Motor neuron (in vitro differentiated cells): ENCODE measurements around the gene FN3KRP. TPM values are rescaled to one million over a fixed set of nuclear protein-coding genes. Genes with fewer than 3 reads are reported as not detected.

Experiments
- ATAC-seq, 8 experiments: fragments of 200-7000 bp; cut with Tn5 transposase; replicated peaks in 6 of 8; 2 replicates each; pipeline ENCODE4 v1.8.0; 2021; ENCODE audit warnings: mild to moderate bottlenecking in 8 of 8, moderate library complexity in 8 of 8
- H3K27ac ChIP-seq, 2 donors: fragments of 250-450 bp; sonication (Bioruptor Pico); 2 replicates each; pipeline ENCODE4 v1.9.0; 2021; ENCODE audit warnings: antibody characterized with exemption in 2 of 2, mild to moderate bottlenecking in 2 of 2, moderate library complexity in 1 of 2
- H3K4me1 ChIP-seq, 2 donors: fragments of 250-450 bp; sonication (Bioruptor Pico); replicated peaks in 1 of 2; 2 replicates each; pipeline ENCODE4 v1.6.1; 2021; ENCODE audit warnings: antibody characterized with exemption in 2 of 2, mild to moderate bottlenecking in 2 of 2, moderate library complexity in 1 of 2
- H3K4me3 ChIP-seq, 5 donors: fragments of 250-450 bp; sonication (Bioruptor Pico); 2 replicates each; pipeline ENCODE4 v1.9.0; 2021; ENCODE audit warnings: antibody characterized with exemption in 5 of 5, mild to moderate bottlenecking in 5 of 5, moderate library complexity in 4 of 5
- WGBS, 10 experiments: fragments of 450-650 bp; shearing (Covaris generic); methylation state at CpG; one replicate each; pipeline ENCODE4 v1.0.0; 2022; 5-methylcytosine and 5-hydroxymethylcytosine counted together
- in situ Hi-C, 9 experiments: fragments of 400-800 bp; cut with MboI; loops; one replicate each; pipeline ENCODE4 v1.15.0; 2021; ENCODE audit warnings: low sequenced_read_pairs in 9 of 9, low pct_unique_long_range_greater_than_20kb in 2 of 9; ENCODE audit not compliant: unreplicated experiment in 9 of 9
- total RNA-seq, 8 experiments: library from RNA; unstranded; fragments of 300-600 nt; gene quantifications; 2 replicates each; pipeline versions ENCODE4 v1.2.3 to v1.2.4, GENCODE V29; 2022

FN3KRP gene
- total RNA-seq, result 10 to 100 TPM; 11.9 to 27.7 (median 17.6) TPM

GRCh38 chr17:82716203-82717010 lies at the start of gene FN3KRP:
FN3KRP (plus strand) TSS chr17:82716706; CDS start chr17:82716756, 50 bp downstream.
- Histone ChIP-seq H3K4me3 (peak within 1 kb of the TSS; percentile 54 to 91 (median 84)), H3K4me1 (peaks cover 8 to 9% of the 10 kb centered on the region in 2 donors), H3K27ac (peak within 1 kb of the TSS in 1 of 2 donors; percentile 19)
- peak; percentile 83 to 93 (median 90) for ATAC-seq
- in situ Hi-C loops, result no loop called here
- 0 to 3% methylated on average over 6 to 7 of the region's 75 CpGs; no CpG with 5 or more reads in 8 of the 10 experiments for WGBS, 10 experiments

- H3K27ac ChIP-seq, result no peak overlapping the region
- in situ Hi-C loops, result loop anchor here in 2 of 9 experiments (10.0 to 25.0 kb wide), 2 partner anchors 95 to 108 kb away; partner anchors contain the start of gene TBCD (in 1 of the 2)
These were observed 49.4 kb upstream of the FN3KRP start for GRCh38 chr17:82666931-82667667.

GRCh38 chr17:82667668-82668000 lies 48.9 kb upstream of the FN3KRP start:
- no peak overlapping the region for H3K4me3 ChIP-seq
- in situ Hi-C loops, result loop anchor here in 2 of 9 experiments (10.0 to 25.0 kb wide), 2 partner anchors 95 to 107 kb away; partner anchors contain the start of gene TBCD (in 1 of the 2)
- WGBS, 10 experiments, result 80 to 100% (median 90%) methylated on average over 1 to 4 of the region's 15 CpGs; no CpG with 5 or more reads in 5 of the 10 experiments
- H3K4me1 ChIP-seq, result peaks cover 12 to 14% of the 10 kb centered on the region in 2 donors
- H3K27ac ChIP-seq, result no peak overlapping the region
- ATAC-seq, result no peak

More at GRCh38 chr17:82666931-82667667, 49.4 kb upstream of the FN3KRP start:
- Histone ChIP-seq H3K4me1 (peaks cover 12 to 14% of the 10 kb centered on the region in 2 donors), H3K4me3 (no peak overlapping the region)
- no peak for ATAC-seq
- WGBS, 10 experiments, result 40 to 93% (median 77%) methylated on average over 1 to 9 of the region's 28 CpGs; no CpG with 5 or more reads in 5 of the 10 experiments

GRCh38 chr17:82668024-82668630 lies 48.4 kb upstream of the FN3KRP start:
- in situ Hi-C loops, result loop anchor here in 2 of 9 experiments (10.0 to 25.0 kb wide), 2 partner anchors 94 to 107 kb away; partner anchors contain the start of gene TBCD (in 1 of the 2)
- no peak overlapping the region for H3K27ac ChIP-seq
- peak in 1 of 8 experiments; percentile 41 for ATAC-seq
- peaks cover 12 to 14% of the 10 kb centered on the region in 2 donors for H3K4me1 ChIP-seq
- no peak overlapping the region for H3K4me3 ChIP-seq
- 20 to 83% (median 82%) methylated on average over 1 to 2 of the region's 16 CpGs; no CpG with 5 or more reads in 7 of the 10 experiments for WGBS, 10 experiments

DNA sequence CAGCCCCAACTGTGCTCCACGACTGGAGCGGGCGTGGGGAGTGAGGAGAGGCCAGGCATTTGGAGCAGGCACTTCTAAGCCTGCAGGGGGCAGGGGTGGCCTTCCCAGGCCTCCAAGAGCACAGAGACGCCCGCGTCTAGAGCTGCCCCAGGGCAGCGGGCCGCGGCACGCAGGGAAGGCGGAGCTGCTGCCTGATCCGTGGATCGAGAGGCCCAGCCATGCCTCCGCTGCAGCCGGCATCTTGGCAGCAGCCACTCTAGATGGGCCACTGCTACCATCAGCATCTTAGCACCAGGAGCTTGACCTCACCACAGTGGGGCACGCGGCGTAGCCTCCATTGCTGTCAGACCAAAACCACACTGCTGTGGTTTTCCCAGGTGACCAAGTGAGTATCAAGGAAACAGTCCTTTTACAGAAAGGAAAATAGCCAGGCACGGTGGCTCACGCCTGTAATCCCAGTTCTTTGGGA lies 47.8 kb upstream of the FN3KRP start:
- peak; percentile 33 to 100 (median 68) for ATAC-seq
- in situ Hi-C loops, result loop anchor here in 2 of 9 experiments (10.0 to 25.0 kb wide), 2 partner anchors 94 to 106 kb away; partner anchors contain the start of gene TBCD (in 1 of the 2)
- Histone ChIP-seq H3K4me3 (no peak overlapping the region), H3K4me1 (peaks cover 12 to 14% of the 10 kb centered on the region in 2 donors), H3K27ac (no peak overlapping the region)
- whole genome bisulfite sequencing, 10 experiments, result 5 to 93% (median 61%) methylated on average over 2 to 4 of the region's 20 CpGs; no CpG with 5 or more reads in 6 of the 10 experiments

- WGBS, 10 experiments, result 75 to 96% (median 86%) methylated on average over 4 to 13 of the region's 19 CpGs; no CpG with 5 or more reads in 4 of the 10 experiments
- no peak for ATAC-seq
- in situ Hi-C loops, result loop anchor here in 1 of 9 experiments (25.0 kb wide), 1 partner anchor 91 kb away; the partner anchor contains the start of gene TBCD
- Histone ChIP-seq H3K27ac (no peak overlapping the region), H3K4me1 (peaks cover 0 to 2% of the 10 kb centered on the region in 2 donors), H3K4me3 (no peak overlapping the region)
These were observed 45.6 kb upstream of the FN3KRP start for GRCh38 chr17:82670661-82671450.

DNA sequence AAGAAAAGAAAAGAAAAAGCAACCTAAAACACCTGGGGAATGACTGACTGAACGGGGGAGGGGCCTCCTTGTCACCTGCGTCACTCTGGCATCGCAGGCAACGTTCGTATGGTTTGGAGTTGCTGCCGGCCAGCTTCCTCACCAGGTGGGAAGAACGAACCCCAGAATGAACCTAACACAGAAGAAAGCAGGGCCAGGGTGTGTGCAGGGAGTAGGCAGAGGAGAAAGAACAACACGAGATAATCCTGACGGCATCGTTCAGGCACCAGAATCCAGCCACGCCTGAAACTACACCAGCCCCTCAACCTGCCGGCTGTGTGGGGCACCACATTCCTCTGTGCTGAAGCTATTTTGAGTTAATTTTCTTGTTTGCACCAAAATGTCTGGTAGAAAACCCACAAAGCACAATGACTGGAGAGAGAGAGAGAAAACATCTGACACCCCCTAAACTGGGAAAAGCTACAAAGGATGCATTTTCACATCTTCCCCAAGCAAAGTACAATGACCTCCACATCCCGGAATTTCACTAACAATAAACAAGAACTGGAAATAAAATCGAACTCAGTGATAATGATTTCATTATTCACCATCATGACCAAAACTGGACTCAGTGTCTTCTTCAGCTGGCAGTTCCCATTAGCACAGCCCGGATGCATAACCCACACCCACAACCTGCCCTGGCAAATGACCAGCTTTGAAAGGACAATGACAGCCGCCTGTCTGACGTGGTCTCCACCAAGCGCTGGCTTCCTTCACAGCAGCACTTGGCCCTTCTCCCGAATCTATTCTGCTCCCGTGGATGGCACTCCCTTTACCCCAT lies 41.6 kb upstream of the FN3KRP start:
- WGBS, 10 experiments, result 31 to 80% (median 69%) methylated on average over 1 to 15 of the region's 20 CpGs; no CpG with 5 or more reads in 2 of the 10 experiments
- no peak for ATAC-seq
- Histone ChIP-seq H3K27ac (no peak overlapping the region), H3K4me3 (no peak overlapping the region), H3K4me1 (no peaks in the 10 kb centered on the region)
- in situ Hi-C loops, result loop anchor here in 1 of 9 experiments (25.0 kb wide), 1 partner anchor 87 kb away; the partner anchor contains the start of gene TBCD

DNA sequence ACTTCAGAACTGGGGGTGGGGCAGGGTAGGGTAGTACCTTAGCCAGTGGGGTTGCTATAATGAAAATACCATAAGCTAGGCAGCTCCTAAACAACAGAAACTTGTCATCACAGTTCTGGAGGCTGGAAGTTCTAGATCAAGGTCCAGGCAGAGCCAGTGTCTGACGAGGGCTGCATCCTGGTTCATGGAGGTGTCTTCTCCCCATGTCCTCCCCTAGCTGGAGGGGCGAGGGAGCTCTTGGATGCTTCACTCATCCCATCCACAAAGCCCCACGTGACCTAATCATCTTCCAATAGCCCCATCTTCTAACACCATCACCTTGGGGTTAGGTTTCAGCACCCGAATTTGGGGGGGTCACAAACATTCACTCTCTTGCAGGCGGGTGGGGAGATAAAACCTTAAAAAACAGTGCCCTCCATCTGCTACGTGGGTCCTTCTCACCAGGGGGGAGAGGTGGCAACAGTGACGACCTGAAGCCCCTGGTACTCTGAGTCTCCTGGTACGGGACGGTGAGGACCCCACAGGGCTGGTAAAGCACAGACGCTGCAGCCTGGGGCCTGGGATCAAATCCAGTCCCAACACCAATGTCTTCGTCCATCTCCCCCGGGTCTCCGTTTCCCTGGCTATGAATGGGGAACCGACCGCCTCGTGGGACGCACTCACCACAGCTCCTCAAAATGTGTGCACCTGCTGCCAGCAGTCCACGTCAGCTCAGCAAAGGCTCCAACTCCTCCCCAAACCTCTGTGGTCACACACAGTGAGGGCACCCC lies 40.8 kb upstream of the FN3KRP start:
- 40 to 100% (median 79%) methylated on average over 1 to 8 of the region's 18 CpGs; no CpG with 5 or more reads in 4 of the 10 experiments for WGBS, 10 experiments
- no peaks in the 10 kb centered on the region for H3K4me1 ChIP-seq

DNA sequence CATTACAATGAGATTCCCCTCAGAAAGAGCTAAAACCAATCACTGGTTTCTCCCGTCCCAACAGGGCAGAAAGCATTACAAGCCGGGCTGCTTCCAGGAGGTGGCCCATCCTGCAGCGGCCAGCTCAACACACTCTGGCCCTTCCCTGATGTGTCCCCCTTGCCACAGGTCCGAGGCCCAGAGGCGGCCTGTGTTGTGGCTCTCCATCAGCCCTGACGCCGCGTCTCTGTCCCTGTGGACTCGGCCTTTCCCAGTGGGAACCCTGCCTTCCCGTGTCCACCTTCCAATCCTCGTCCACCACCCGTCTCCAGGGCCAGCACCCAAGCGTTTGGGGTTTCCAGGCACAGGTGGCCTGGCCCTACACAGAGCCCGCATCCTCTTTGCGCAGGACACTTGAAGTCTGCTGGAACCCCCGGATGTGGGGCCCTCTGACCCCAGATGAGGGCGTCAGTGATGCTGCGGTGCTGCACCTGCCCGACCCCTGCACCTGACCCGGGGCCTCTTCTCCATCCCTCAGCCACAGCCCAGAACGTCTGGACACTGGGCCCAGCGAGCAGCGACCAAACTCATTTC lies 39.1 kb upstream of the FN3KRP start:
- Histone ChIP-seq H3K27ac (no peak overlapping the region), H3K4me1 (no peaks in the 10 kb centered on the region), H3K4me3 (no peak overlapping the region)
- 70 to 100% (median 77%) methylated on average over 1 to 11 of the region's 23 CpGs; no CpG with 5 or more reads in 4 of the 10 experiments for WGBS, 10 experiments
- in situ Hi-C loops, result no loop called here
- ATAC-seq, result no peak

More for the DNA sequence above, 40.8 kb upstream of the FN3KRP start:
- ATAC-seq, result no peak
- H3K27ac ChIP-seq, result no peak overlapping the region
- no peak overlapping the region for H3K4me3 ChIP-seq
- in situ Hi-C loops, result no loop called here

DNA sequence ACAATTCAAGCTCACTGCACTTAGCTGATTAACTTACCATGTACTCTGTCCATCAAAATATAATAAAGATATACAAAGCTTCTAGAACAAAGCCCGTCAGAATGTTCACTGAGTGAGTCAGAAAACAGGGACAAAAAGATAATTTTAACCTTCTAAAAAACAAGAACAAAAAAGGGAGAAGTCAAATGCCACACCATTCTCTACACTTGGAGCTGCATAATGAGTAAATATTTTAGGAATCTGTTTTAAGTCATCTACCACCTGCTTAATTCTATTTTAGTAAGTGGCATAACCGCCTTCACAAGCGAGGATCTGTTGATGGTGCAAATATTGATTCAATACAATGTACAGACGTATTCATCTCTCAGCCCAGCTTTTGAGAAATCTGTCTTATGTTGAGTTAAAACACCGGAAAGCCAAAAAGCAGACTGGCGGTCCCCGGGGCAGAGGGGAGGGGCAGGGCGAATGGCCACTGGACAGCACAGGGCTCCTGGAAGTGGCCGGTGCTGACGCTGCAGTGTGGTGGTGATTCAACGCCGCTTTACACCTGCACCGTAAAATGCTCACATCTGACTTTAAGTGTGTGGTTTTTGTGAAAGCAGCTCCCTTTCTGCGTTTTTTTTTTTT lies 38.1 kb upstream of the FN3KRP start:
- 82 to 100% (median 89%) methylated on average over 1 to 10 of the region's 14 CpGs for WGBS, 10 experiments
- ATAC-seq, result no peak
- in situ Hi-C loops, result no loop called here

More for the DNA sequence above, 38.1 kb upstream of the FN3KRP start:
- no peaks in the 10 kb centered on the region for H3K4me1 ChIP-seq
- no peak overlapping the region for H3K4me3 ChIP-seq
- no peak overlapping the region for H3K27ac ChIP-seq
